Activated gamma-delta T cell treated with Interleukin-2 at 50 U/mL for 16 hours (primary cell): ENCODE data around the gene SYTL5.

ENCODE experiments used
- DNase-seq: peaks from one replicate; pipeline ENCODE4 v3.0.0-alpha.2; 2020

The SYTL5 gene

GRCh38 chrX:38095971-38096529 is 89.7 kb downstream of the SYTL5 start:
- DNase-seq = no peak

DNA sequence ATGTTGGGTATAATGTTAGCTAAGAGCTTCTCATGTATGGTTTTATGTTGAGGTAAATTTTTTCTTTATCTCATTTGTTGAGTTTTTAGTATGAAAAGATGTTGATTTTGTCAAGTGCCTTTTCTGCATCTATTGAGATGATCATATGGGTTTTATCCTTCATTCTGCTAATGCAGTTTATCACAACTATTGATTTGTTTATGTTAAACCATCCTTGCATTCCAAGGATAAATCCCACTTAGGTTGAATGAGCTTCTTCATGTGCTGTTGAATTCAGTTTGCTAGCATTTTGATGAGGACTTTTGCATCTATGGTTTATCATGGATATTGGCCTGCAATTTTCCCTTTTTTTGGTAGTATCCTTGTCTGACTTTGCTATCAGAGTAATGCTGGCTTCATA is 93.3 kb downstream of the SYTL5 start:
- DNase-seq = no peak

- no peak for DNase-seq
These were observed 95.9 kb downstream of the SYTL5 start for GRCh38 chrX:38102240-38102639.

DNA sequence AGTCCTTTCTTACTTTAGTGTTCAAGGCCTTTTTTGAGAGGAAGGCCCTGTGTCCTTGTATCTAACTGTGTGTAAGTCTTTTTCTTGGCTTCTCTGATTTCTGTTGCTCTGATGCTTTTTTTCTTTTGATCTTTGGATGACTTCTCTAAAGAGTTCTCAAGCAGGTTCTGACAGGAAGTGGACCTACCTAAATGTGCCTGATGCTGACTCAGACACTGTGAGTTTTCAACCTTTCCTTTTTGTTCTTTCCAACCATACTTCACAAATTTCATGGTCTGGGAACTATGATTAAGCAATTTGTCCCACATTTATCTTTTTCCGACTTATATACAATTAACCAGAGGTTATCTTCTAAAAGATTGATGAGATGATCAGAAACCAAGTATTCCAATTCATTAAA is 96.5 kb downstream of the SYTL5 start:
- no peak for DNase-seq

- no peak for DNase-seq
These were observed 97.8 kb downstream of the SYTL5 start for GRCh38 chrX:38103857-38104812.

- DNase-seq = no peak
These were observed 98.9 kb downstream of the SYTL5 start for GRCh38 chrX:38105216-38105725.

GRCh38 chrX:38106991-38107655 is 100.8 kb downstream of the SYTL5 start:
- no peak for DNase-seq

DNA sequence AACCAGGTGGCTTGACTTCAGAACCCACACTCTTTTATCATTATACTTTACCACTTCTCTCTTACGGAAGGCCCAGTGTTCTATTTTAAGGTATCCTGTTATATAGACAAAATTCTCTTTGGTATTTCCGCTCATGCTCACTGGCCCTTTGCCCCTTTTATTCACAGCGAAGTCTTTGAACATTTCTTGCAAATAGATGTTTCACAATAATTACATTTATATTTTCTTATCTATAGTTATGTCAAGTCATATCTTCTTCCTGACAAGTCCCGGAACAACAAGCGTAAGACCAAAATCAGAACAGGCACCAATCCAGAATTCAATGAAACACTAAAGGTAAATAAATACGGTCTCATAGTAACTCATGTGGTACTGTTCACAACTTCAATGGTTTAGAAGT is 102.0 kb downstream of the SYTL5 start:
- no peak for DNase-seq

DNA sequence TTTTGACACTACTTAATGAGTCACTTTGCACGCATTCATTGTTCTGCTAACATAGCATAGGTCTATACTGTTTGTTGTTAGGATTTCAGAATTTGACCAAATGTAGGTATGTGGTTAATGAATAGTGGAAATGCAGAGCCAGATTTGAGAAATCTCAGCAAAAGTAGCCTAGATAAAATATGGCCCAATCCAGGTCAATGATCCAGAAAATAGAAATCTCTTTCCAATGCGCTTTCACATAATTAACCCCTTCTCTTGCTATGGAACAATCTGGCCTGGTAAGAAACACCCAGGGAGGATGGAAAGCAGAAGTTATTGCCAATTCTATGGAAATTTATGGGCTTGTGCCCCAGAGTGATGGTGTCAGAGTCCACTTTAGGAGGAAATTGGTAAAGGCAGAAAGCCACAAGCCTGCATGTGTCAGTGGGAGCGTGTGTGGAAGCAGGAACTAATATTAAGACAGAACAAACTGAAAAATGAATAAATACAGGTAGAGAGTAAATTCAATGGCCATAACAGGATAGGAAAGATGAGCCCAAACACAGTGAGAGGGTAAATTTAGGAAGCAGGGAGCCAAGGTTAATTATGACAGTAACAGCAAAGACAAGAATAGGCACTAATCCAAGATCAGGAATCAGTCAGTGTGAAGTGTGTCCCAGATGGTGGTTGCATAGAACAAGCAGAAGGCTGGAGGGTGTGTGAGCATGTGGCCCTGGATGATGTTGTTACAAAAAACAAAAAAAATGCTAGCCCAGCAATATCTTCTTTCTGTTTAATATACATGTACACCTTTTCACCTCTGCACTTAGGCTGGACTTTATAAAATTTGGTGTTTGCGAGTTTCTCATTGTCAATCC is 102.9 kb downstream of the SYTL5 start:
- no peak for DNase-seq

DNA sequence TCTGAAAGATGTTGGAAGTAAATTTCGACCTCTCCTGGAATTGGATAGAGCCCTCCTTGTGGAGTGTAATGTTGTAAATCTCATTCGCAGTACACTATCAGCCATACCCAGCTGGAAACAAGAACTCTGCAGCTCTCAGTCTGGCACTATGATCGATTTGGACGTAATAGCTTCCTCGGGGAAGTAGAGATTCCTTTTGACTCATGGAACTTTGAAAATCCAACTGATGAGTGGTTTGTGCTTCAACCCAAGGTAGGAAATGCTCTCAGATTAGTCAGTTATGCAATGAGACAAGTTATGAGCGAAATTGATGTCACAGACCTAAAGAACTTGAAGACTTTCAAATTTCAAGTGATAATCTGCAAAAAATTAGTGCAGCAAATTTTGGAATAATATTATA is 103.9 kb downstream of the SYTL5 start:
- no peak for DNase-seq

DNA sequence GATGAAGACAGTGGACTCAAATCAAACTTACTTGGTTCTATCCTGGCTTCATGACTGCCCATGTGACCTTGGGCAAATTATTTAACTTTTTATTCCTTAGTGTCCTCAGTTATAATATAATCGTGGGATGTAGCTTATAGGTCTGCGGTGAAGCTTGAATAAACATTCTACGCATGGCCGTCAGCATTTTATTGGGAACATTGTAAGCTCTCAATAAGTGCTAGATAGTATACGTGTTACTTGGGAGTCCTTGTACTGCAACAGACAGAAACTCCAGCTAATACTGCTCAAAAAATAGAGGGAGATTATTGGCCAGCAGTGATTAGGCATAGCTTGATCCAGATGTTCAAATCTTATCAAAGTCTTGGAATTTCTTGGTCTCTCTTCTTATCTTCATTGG is 104.8 kb downstream of the SYTL5 start:
- DNase-seq = no peak

DNA sequence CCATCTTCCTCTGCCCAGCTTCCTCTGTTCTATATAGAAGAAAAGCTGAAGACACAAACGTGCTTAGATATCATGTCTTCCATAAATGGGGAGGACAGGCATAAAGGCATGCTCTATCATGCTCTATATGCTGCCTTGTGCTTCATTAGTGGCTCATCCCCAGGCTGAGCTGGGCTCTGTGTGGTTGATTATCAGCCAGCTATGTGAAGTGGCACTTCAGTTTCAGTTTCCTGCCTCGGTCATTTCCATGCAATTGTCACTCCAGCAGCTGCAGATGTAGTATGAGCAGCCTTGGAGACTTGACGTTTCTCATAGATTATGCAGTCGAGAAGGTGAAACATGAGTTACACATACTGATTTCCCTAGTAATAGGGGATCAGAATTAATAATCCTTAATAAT is 106.2 kb downstream of the SYTL5 start:
- DNase-seq = no peak

DNA sequence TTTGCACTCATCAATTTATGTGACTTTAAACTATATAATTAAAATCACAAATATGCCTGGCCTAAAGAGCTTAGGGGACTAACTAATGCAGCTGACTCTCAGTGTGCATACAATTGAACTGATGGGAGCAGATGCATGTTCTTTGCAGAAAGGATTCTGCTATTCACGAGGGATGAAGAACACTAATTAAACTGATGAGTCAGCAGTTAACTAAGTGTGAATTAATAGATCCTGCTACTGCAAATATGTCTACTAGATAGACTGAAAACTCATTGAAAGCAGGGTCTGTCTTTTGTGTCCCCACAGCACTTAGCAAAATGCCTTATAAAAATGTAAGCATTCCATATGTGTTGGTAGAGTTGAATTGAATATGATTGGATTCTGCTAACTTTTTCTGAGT is 110.4 kb downstream of the SYTL5 start:
- DNase-seq = no peak

DNA sequence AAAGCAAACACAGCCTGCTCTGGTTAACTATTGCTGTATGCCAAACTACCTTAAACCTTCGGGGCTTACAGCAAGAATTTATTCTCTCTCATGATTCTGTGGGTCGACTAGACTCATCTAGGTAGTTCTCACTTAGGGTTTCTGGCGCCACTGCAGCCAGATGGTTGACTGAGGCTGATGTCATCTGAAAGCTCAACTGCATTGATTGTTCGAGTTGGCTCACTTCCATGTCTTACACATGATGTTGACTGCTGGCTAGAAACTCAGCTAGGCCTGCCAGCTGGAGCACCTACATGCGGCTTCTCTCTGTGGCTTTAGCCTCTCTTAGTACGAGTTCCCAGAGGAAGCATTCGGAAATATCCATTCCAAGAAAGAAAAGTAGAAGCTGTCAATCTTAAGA is 111.1 kb downstream of the SYTL5 start:
- DNase-seq = no peak

- no peak for DNase-seq
These were observed 117.6 kb downstream of the SYTL5 start for GRCh38 chrX:38124000-38124399.

- no peak for DNase-seq
These were observed 119.8 kb downstream of the SYTL5 start for GRCh38 chrX:38126179-38126578.

- no peak for DNase-seq
These were observed 121.6 kb downstream of the SYTL5 start for GRCh38 chrX:38127961-38128360.

GRCh38 chrX:38129366-38129765 is 123.0 kb downstream of the SYTL5 start:
- no peak for DNase-seq

DNA sequence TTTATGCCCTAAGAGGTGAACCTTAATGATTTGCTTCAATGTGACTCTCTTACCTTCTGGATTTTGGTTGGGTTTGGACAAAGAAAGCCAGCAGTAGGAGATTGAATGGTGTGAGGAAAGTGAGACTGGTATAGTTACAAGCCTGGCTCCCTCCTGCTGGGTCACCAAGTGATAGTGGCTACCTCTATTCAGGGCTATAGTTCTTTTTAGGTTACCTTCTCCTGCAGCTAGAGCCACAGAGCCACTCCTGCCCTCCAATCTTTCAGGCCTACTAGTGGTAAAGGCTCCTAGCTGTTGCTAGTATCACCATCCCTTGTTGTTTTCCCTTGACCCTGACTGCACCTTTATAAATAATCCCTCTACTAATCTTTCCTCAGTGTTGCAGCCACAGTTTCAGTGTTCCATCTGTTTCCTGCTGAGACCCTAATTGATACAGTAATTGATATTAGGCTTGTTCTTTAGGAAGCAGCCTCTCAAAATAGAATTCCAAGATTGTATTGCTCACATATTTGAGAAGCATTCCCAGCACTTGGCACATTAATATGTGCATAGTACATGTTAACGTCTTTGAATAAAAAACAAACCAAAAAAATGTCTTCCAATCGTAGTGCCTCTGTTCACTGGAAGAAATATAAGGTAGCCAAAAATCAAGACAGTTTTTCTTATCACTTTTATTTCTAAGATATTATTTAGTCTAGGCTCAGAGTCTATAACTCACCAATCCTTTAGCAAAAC is 132.0 kb downstream of the SYTL5 start:
- no peak for DNase-seq

DNA sequence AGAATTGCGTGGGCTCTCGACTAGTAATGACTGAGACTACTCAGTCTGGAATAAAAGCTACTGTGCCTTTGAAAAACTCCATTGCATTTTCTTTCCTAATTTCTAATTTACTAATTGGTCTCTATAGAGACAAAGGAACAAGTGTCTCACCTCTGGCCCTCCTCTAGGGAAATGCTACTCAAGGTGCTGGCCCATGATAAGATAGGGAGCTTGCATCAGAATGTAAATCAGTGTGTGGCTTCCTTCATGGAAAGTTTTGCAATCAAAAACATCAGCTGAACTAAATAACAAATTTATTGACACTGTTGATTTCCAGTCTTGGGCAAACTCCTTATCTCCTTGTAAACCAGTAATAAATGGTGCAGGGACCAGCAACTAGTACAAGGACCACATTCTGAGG is 132.5 kb downstream of the SYTL5 start:
- DNase-seq = no peak

DNA sequence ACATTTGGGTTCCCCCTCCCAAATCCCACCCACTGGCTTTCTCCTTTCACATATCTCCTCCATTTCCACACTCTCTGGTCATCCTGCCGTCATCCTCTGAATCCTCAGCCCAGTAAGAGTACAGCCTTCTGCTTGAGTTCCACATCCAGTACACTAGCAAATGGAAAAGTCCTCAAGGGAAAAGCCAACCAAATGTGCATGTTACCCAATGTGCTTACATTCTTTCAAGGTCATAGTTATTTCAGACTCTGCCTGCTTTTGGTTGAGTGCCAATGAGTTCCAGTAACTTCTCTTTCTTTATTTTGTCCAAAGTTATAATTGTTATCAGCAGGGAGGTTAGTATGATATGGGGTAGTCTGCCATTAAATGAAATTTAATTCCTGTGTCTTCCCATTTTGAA is 136.3 kb downstream of the SYTL5 start:
- DNase-seq = no peak

DNA sequence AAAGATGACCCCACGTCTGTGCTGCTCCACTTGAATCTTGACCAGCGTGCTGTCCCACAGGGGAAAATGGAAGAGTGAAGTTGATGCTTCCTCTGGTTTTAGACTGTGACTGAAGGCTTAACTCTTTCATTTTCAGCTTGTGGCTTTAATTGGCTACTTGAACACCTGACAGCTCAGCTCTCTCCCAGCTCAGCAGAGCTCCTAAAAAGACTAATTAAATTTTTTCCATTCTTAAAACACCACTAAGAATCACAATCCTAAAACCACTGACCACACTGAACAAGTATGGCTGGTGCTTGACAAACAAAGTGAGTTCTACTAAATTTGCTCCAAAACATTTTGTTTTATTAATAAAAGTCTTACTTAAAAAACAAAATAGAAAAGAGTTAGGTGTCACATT is 142.7 kb downstream of the SYTL5 start:
- no peak for DNase-seq
